CD14-positive monocyte (primary cell): ENCODE results near the gene TOMM40L. TPM values are rescaled to one million over a fixed set of nuclear protein-coding genes. Genes with fewer than 3 reads are reported as not detected.
"Not testable (repeated sequence)": the region's sequence is repeated elsewhere in the genome, so short reads cannot be mapped to it uniquely, and the experiment has no call there.

Experiments used
- DNase-seq, 3 donors: peaks; one replicate each; pipeline ENCODE4 v3.0.0-alpha.2; 2011 to 2022
- H2AFZ ChIP-seq: 2 replicates; pipeline ENCODE4 v1.6.0; 2012; ENCODE audit warnings: mild to moderate bottlenecking, low read depth, low read length, inconsistent platforms; ENCODE audit not compliant: insufficient read depth, poor library complexity, severe bottlenecking
- H3K27ac ChIP-seq, 2 donors: 1 replicate in 1 of 2; 2 replicates in 1 of 2; pipeline ENCODE4 v1.5.1; 2012 to 2013; ENCODE audit warnings: low read length in 2 of 2, control low read depth in 1 of 2, inconsistent platforms in 1 of 2, low read depth in 1 of 2, mild to moderate bottlenecking in 1 of 2
- H3K27me3 ChIP-seq, 2 donors: one replicate each; pipeline versions ENCODE4 v1.6.0 to v1.6.1; 2011 to 2013; ENCODE audit warnings: low read length in 2 of 2; ENCODE audit not compliant: control insufficient read depth in 2 of 2, insufficient read depth in 2 of 2
- H3K36me3 ChIP-seq, 2 donors: replicated peaks in 1 of 2; 1 replicate in 1 of 2; 2 replicates in 1 of 2; pipeline versions ENCODE4 v1.5.1 to v1.6.1; 2012 to 2013; ENCODE audit warnings: low read length in 2 of 2, control low read depth in 1 of 2, inconsistent platforms in 1 of 2, mild to moderate bottlenecking in 1 of 2; ENCODE audit not compliant: insufficient read depth in 2 of 2, control insufficient read depth in 1 of 2
- H3K4me1 ChIP-seq, 2 donors: 1 replicate in 1 of 2; 2 replicates in 1 of 2; pipeline versions ENCODE4 v1.5.1 to v1.6.1; 2012 to 2013; ENCODE audit warnings: low read length in 2 of 2, control low read depth in 1 of 2, inconsistent platforms in 1 of 2, mild to moderate bottlenecking in 1 of 2, moderate library complexity in 1 of 2; ENCODE audit not compliant: insufficient read depth in 2 of 2, control insufficient read depth in 1 of 2
- H3K4me2 ChIP-seq: replicated peaks from 2 replicates; pipeline ENCODE3; 2012; ENCODE audit warnings: low read length, moderate library complexity, mild to moderate bottlenecking; ENCODE audit not compliant: poor library complexity, severe bottlenecking; ENCODE audit errors: extremely low read depth
- H3K4me3 ChIP-seq, 3 experiments: fragments of 200-600 bp in 1 of 3; sonication (generic) in 1 of 3; replicated peaks in 1 of 3; 1 replicate in 2 of 3; 2 replicates in 1 of 3; pipeline ENCODE4 v1.5.1; 2011 to 2013; ENCODE audit warnings: low read length in 3 of 3, mild to moderate bottlenecking in 3 of 3, control low read depth in 2 of 3, low read depth in 2 of 3, inconsistent platforms in 1 of 3, moderate library complexity in 1 of 3
- H3K79me2 ChIP-seq: 2 replicates; pipeline ENCODE4 v1.6.0; 2012; ENCODE audit warnings: mild to moderate bottlenecking, control low read depth, inconsistent platforms, low read length, moderate library complexity; ENCODE audit not compliant: insufficient read depth
- H3K9ac ChIP-seq: 2 replicates; pipeline ENCODE4 v1.6.0; 2017; ENCODE audit warnings: low read length, mild to moderate bottlenecking; ENCODE audit not compliant: insufficient read depth, poor library complexity, severe bottlenecking
- H3K9me3 ChIP-seq, 2 donors: replicated peaks in 1 of 2; 1 replicate in 1 of 2; 2 replicates in 1 of 2; pipeline versions ENCODE4 v1.5.1 to v1.6.1; 2012 to 2013; ENCODE audit warnings: low read length in 2 of 2, control low read depth in 1 of 2; ENCODE audit not compliant: control insufficient read depth in 1 of 2, insufficient read depth in 1 of 2
- H4K20me1 ChIP-seq: 2 replicates; pipeline ENCODE4 v1.6.0; 2012; ENCODE audit warnings: mild to moderate bottlenecking, low read length, control low read depth, moderate library complexity; ENCODE audit not compliant: insufficient read depth
- H3K27ac Mint-ChIP-seq, 7 donors: one replicate each; pipeline ENCODE4 v1.8.0; 2020; ENCODE audit warnings: mild to moderate bottlenecking in 7 of 7, mixed read lengths in 7 of 7, moderate library complexity in 6 of 7, inconsistent platforms in 2 of 7
- H3K27me3 Mint-ChIP-seq, 3 donors: one replicate each; pipeline ENCODE4 v1.8.0; 2021 to 2022; ENCODE audit warnings: low read depth in 3 of 3, mild to moderate bottlenecking in 3 of 3, mixed read lengths in 3 of 3, moderate library complexity in 3 of 3, inconsistent platforms in 1 of 3
- H3K36me3 Mint-ChIP-seq, 2 donors: one replicate each; pipeline ENCODE4 v1.8.0; 2020; ENCODE audit warnings: mixed read lengths in 2 of 2, inconsistent platforms in 1 of 2, mild to moderate bottlenecking in 1 of 2
- H3K4me1 Mint-ChIP-seq: one replicate; pipeline ENCODE4 v1.8.0; 2020; ENCODE audit warnings: mild to moderate bottlenecking, mixed read lengths
- H3K4me3 Mint-ChIP-seq, 2 donors: one replicate each; pipeline ENCODE4 v1.8.0; 2020; ENCODE audit warnings: mild to moderate bottlenecking in 2 of 2, mixed read lengths in 2 of 2, moderate library complexity in 1 of 2
- H3K9me3 Mint-ChIP-seq, 7 donors: one replicate each; pipeline ENCODE4 v1.8.0; 2020 to 2022; ENCODE audit warnings: mixed read lengths in 7 of 7, mild to moderate bottlenecking in 6 of 7, moderate library complexity in 6 of 7, inconsistent platforms in 2 of 7
- WGBS: methylation state at CpG from one replicate; pipeline ENCODE4 v1.1.5; 2013; ENCODE audit warnings: missing lambda C conversion rate; ENCODE audit not compliant: insufficient coverage; 5-methylcytosine and 5-hydroxymethylcytosine counted together
- intact Hi-C, 2 donors: fragments of 100-400 bp; cut with micrococcal nuclease; formaldehyde crosslinking; loops; one replicate each; pipeline versions ENCODE4 v1.15.0 to v1.15.1; 2023
- polyA plus RNA-seq, 3 donors: library from polyadenylated mRNA; depleted of rRNA in 1 of 3; unstranded in 2 of 3; stranded (reverse) in 1 of 3; fragments of 300-500 nt in 2 of 3; fragments of >200 nt in 1 of 3; fragmentation: Illumina TruSeq in 2 of 3; gene quantifications; 1 replicate in 2 of 3; 2 replicates in 1 of 3; pipeline ENCODE4 v1.2.3, GENCODE V29; 2012 to 2021
- TF ChIP-seq, protein P1 (sequence below): fragments of 200-600 bp; IDR thresholded peaks from one replicate; pipeline ENCODE4 v1.8.0; 2022; ENCODE audit warnings: antibody characterized with exemption, mild to moderate bottlenecking

Gene TOMM40L
- polyA plus RNA-seq, 3 donors: 3.8 to 31.5 (median 5.2) TPM

DNA sequence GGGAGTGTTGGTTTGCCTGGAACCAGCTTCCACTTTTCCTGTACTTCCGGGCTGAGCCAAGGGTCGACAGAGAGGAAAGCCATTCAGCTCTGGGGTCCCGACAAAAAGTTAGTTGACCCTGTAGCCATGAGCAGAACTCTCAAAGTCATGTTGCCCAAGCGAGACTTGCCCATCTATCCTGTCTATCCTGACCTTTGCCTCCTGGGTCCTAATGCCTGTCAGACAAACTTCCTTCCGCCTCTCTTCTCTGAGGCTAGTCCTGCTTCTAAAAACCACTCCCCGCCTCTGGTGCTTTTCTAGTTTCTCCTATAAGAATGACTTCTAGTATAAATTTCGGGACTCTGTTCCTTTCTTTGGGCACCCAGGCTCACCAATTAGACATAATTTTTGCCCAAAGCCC is 25.0 kb downstream of the TOMM40L start:
- TF ChIP-seq, protein P1, sequence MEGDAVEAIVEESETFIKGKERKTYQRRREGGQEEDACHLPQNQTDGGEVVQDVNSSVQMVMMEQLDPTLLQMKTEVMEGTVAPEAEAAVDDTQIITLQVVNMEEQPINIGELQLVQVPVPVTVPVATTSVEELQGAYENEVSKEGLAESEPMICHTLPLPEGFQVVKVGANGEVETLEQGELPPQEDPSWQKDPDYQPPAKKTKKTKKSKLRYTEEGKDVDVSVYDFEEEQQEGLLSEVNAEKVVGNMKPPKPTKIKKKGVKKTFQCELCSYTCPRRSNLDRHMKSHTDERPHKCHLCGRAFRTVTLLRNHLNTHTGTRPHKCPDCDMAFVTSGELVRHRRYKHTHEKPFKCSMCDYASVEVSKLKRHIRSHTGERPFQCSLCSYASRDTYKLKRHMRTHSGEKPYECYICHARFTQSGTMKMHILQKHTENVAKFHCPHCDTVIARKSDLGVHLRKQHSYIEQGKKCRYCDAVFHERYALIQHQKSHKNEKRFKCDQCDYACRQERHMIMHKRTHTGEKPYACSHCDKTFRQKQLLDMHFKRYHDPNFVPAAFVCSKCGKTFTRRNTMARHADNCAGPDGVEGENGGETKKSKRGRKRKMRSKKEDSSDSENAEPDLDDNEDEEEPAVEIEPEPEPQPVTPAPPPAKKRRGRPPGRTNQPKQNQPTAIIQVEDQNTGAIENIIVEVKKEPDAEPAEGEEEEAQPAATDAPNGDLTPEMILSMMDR: no peak
- Histone ChIP-seq H3K4me1 (no peaks in the 10 kb centered on the region), H3K9me3 (no peaks in the 10 kb centered on the region), H3K27me3 (no peaks in the 10 kb centered on the region), H2AFZ (no peak overlapping the region), H4K20me1 (no peaks in the 10 kb centered on the region), H3K4me3 (no peak overlapping the region), H3K36me3 (no peaks in the 10 kb centered on the region), H3K27ac (no peak overlapping the region), H3K79me2 (no peaks in the 10 kb centered on the region), H3K4me2 (no peak overlapping the region), H3K9ac (no peak overlapping the region)
- Mint-ChIP-seq H3K27ac (no peak overlapping the region), H3K27me3 (peaks cover 0 to 4% (median 3%) of the 10 kb centered on the region in 3 donors), H3K4me1 (peaks cover 5% of the 10 kb centered on the region), H3K9me3 (peaks cover 6 to 17% (median 8%) of the 10 kb centered on the region in 7 donors), H3K36me3 (no peaks in the 10 kb centered on the region), H3K4me3 (no peak overlapping the region)
- DNase-seq: no peak
- intact Hi-C loops: no loop called here
- 96% methylated on average over 4 of the region's 7 CpGs for WGBS

DNA sequence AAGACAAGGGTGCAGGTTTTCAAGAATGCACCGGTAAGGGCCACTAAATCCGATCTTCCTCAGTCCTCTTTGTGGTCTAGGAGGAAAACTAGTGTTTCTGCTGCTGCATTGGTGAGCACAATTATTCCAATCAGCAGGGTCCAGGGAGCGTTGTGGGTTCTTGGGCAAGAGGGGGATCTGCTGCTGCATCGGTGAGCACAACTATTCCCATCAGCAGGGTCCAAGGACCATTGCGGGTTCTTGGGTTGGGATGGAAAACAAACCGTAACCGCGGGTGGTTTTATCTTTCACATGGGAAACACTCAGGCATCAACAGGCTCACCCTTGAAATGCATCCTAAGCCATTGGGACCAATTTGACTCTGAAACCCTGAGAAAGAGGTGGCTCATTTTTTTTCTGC is 25.7 kb downstream of the TOMM40L start:
- Histone ChIP-seq H2AFZ (no peak overlapping the region), H3K4me1 (no peaks in the 10 kb centered on the region), H4K20me1 (no peaks in the 10 kb centered on the region), H3K4me3 (no peak overlapping the region), H3K4me2 (no peak overlapping the region), H3K79me2 (no peaks in the 10 kb centered on the region), H3K36me3 (no peaks in the 10 kb centered on the region), H3K27ac (no peak overlapping the region), H3K27me3 (no peaks in the 10 kb centered on the region), H3K9ac (no peak overlapping the region), H3K9me3 (peaks cover 2 to 7% of the 10 kb centered on the region in 2 donors)
- H3K4me3 Mint-ChIP-seq: no peak overlapping the region
- H3K36me3 Mint-ChIP-seq: no peaks in the 10 kb centered on the region
- H3K27ac Mint-ChIP-seq: peak overlapping the region in 1 of 7 donors; percentile 50
- DNase-seq: no peak
- 97% methylated on average over 8 of the region's 8 CpGs for WGBS
- peaks cover 0 to 4% (median 3%) of the 10 kb centered on the region in 3 donors for H3K27me3 Mint-ChIP-seq
- H3K9me3 Mint-ChIP-seq: peaks cover 8 to 23% (median 10%) of the 10 kb centered on the region in 7 donors
- TF ChIP-seq, protein P1: no peak
- peaks cover 5% of the 10 kb centered on the region for H3K4me1 Mint-ChIP-seq
- intact Hi-C loops: no loop called here

GRCh38 chr1:161255302-161255701 is 29.4 kb downstream of the TOMM40L start:
- H3K4me3 Mint-ChIP-seq, DNase-seq, H3K27ac ChIP-seq, H3K4me1 ChIP-seq, H4K20me1 ChIP-seq, H3K4me2 ChIP-seq, H2AFZ ChIP-seq, intact Hi-C loops, H3K79me2 ChIP-seq, H3K27ac Mint-ChIP-seq, H3K4me3 ChIP-seq, H3K36me3 ChIP-seq, H3K9ac ChIP-seq: not testable (repeated sequence)
- Mint-ChIP-seq H3K4me1 (peaks cover 19% of the 10 kb centered on the region), H3K9me3 (peaks cover 22 to 36% (median 24%) of the 10 kb centered on the region in 7 donors), H3K36me3 (peaks cover 12 to 14% of the 10 kb centered on the region in 2 donors), H3K27me3 (peaks cover 35 to 42% (median 35%) of the 10 kb centered on the region in 3 donors)
- H3K27me3 ChIP-seq: peaks cover 28 to 37% of the 10 kb centered on the region in 2 donors
- H3K9me3 ChIP-seq: peaks cover 23 to 42% of the 10 kb centered on the region in 2 donors
- no CpG with 5 or more reads among the region's 5 CpGs for WGBS
